ENCODE data around the gene LAMA3. TPM values are rescaled to one million over a fixed set of nuclear protein-coding genes. Genes with fewer than 3 reads are reported as not detected.

LAMA3 gene
- polyA plus RNA-seq, 1 of the 3 experiments (the other 2 are of a cell fraction): 3.5 TPM

DNA sequence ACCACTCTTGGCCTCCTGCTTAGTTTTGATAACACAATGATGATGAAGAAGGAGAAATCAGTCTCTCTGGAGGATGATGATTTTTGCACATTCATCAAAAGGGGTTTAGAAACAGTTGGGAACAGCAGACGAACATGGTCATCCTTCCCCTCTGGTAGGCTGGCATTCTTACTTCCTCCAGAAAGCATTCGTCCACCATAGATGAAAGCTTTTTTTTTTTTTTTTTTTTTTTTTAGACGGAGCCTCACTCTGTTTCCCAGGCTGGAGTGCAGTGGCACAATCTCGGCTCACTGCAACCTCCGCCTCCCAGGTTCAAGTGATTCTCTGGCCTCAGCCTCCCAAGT, 281.8 kb downstream of the LAMA3 start:
- no peak overlapping the region for H3K4me2 ChIP-seq
- no peak overlapping the region for H3K27ac ChIP-seq (ENCODE audit: low read depth in 2 of 2, low read length in 1 of 2)
- H3K4me1 ChIP-seq (ENCODE audit: control insufficient read depth in 1 of 2, insufficient read depth in 2 of 2, low read depth in 1 of 2, low read length in 1 of 2): no peaks in the 10 kb centered on the region
- no peaks in the 10 kb centered on the region for H3K27me3 ChIP-seq (ENCODE audit: insufficient read depth)
- no peaks in the 10 kb centered on the region for H3K79me2 ChIP-seq (ENCODE audit: insufficient read depth)
- no peak overlapping the region for H3K9ac ChIP-seq
- no peak overlapping the region for H2AFZ ChIP-seq (ENCODE audit: low read depth)
- ChIA-PET CTCF (interaction anchor here (1.0 to 1.4 kb wide), 4 partner anchors 15 to 53 kb away, joined by 3 to 4 read pairs (median 3); no protein-coding TSS in a partner anchor), POLR2A (no interaction called here)
- H3K9me3 ChIP-seq: no peaks in the 10 kb centered on the region; the same call in 1 of the 2 replicates
- no peaks in the 10 kb centered on the region for H3K36me3 ChIP-seq (replicated peaks in 1 of 2; ENCODE audit: control insufficient read depth in 1 of 2, insufficient read depth in 2 of 2, low read length in 1 of 2)
- H3K9me2 ChIP-seq: no peaks in the 10 kb centered on the region
- 90% methylated on average over 5 of the region's 5 CpGs for WGBS (ENCODE audit: low lambda C conversion rate)
- no peak overlapping the region for H3K4me3 ChIP-seq (ENCODE audit: low read depth in 2 of 2, low read length in 1 of 2)
- no peaks in the 10 kb centered on the region for H4K20me1 ChIP-seq (ENCODE audit: insufficient read depth)
- no peaks in the 10 kb centered on the region for H3F3A ChIP-seq (replicated peaks; ENCODE audit: insufficient read depth)
- TF ChIP-seq RCOR1 (IDR thresholded peaks at IDR 0.05; ENCODE audit: low read length) (no peak), SMC3 (IDR thresholded peaks at IDR 0.05; ENCODE audit: low read depth, low read length) (no peak), CTCF (IDR thresholded peaks at IDR 0.05) (no peak), NRF1 (IDR thresholded peaks at IDR 0.05; ENCODE audit: low read depth, low read length) (no peak), RFX5 (IDR thresholded peaks at IDR 0.05; ENCODE audit: low read length) (no peak), SIN3A (IDR thresholded peaks at IDR 0.05; ENCODE audit: borderline replicate concordance, low read depth, low read length) (no peak), TAF1 (IDR thresholded peaks at IDR 0.05; ENCODE audit: borderline replicate concordance, low read depth, low read length) (no peak)
- TF ChIP-seq, protein P1, sequence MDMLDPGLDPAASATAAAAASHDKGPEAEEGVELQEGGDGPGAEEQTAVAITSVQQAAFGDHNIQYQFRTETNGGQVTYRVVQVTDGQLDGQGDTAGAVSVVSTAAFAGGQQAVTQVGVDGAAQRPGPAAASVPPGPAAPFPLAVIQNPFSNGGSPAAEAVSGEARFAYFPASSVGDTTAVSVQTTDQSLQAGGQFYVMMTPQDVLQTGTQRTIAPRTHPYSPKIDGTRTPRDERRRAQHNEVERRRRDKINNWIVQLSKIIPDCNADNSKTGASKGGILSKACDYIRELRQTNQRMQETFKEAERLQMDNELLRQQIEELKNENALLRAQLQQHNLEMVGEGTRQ (IDR thresholded peaks at IDR 0.05; ENCODE audit: borderline replicate concordance, low read depth, low read length): no peak
- DNase-seq: no peak

GRCh38 chr18:23971666-23972230, 282.5 kb downstream of the LAMA3 start:
- POLR2A ChIA-PET: no interaction called here

More at GRCh38 chr18:23971666-23972230, 282.5 kb downstream of the LAMA3 start:
- WGBS (ENCODE audit: low lambda C conversion rate): 83% methylated on average over 5 of the region's 5 CpGs
- Histone ChIP-seq H3K4me2 (no peak overlapping the region), H2AFZ (ENCODE audit: low read depth) (no peak overlapping the region), H3K9me3 (no peaks in the 10 kb centered on the region; the same call in 1 of the 2 replicates), H3K9ac (no peak overlapping the region), H3F3A (replicated peaks; ENCODE audit: insufficient read depth) (no peaks in the 10 kb centered on the region), H3K36me3 (replicated peaks in 1 of 2; ENCODE audit: control insufficient read depth in 1 of 2, insufficient read depth in 2 of 2, low read length in 1 of 2) (no peaks in the 10 kb centered on the region), H3K4me3 (ENCODE audit: low read depth in 2 of 2, low read length in 1 of 2) (no peak overlapping the region), H3K9me2 (no peaks in the 10 kb centered on the region), H3K79me2 (ENCODE audit: insufficient read depth) (no peaks in the 10 kb centered on the region), H3K27ac (ENCODE audit: low read depth in 2 of 2, low read length in 1 of 2) (no peak overlapping the region), H3K27me3 (ENCODE audit: insufficient read depth) (no peaks in the 10 kb centered on the region), H4K20me1 (ENCODE audit: insufficient read depth) (no peaks in the 10 kb centered on the region), H3K4me1 (ENCODE audit: control insufficient read depth in 1 of 2, insufficient read depth in 2 of 2, low read depth in 1 of 2, low read length in 1 of 2) (no peaks in the 10 kb centered on the region)
- CTCF ChIA-PET: interaction anchor here (1.0 to 1.4 kb wide), 4 partner anchors 15 to 53 kb away, joined by 3 to 4 read pairs (median 3); no protein-coding TSS in a partner anchor
- TF ChIP-seq FOXJ3 (CRISPR knock-in tag; IDR thresholded peaks at IDR 0.05) (no peak), REST (IDR thresholded peaks at IDR 0.05; ENCODE audit: low read depth, low read length) (no peak), FOXM1 (IDR thresholded peaks at IDR 0.05; ENCODE audit: low read depth) (no peak), TAF1 (IDR thresholded peaks at IDR 0.05; ENCODE audit: borderline replicate concordance, low read depth, low read length) (no peak), NRF1 (IDR thresholded peaks at IDR 0.05; ENCODE audit: low read depth, low read length) (no peak), RAD21 (IDR thresholded peaks at IDR 0.05; ENCODE audit: low read length) (no peak), GABPA (IDR thresholded peaks at IDR 0.05; ENCODE audit: low read depth) (no peak), ELF1 (IDR thresholded peaks at IDR 0.05) (no peak)
- TF ChIP-seq, protein P1 (IDR thresholded peaks at IDR 0.05; ENCODE audit: borderline replicate concordance, low read depth, low read length): no peak
- TF ChIP-seq, protein P2, sequence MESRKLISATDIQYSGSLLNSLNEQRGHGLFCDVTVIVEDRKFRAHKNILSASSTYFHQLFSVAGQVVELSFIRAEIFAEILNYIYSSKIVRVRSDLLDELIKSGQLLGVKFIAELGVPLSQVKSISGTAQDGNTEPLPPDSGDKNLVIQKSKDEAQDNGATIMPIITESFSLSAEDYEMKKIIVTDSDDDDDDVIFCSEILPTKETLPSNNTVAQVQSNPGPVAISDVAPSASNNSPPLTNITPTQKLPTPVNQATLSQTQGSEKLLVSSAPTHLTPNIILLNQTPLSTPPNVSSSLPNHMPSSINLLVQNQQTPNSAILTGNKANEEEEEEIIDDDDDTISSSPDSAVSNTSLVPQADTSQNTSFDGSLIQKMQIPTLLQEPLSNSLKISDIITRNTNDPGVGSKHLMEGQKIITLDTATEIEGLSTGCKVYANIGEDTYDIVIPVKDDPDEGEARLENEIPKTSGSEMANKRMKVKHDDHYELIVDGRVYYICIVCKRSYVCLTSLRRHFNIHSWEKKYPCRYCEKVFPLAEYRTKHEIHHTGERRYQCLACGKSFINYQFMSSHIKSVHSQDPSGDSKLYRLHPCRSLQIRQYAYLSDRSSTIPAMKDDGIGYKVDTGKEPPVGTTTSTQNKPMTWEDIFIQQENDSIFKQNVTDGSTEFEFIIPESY (IDR thresholded peaks at IDR 0.05; ENCODE audit: borderline replicate concordance, low read depth): no peak
- DNase-seq: no peak

All from SK-N-SH (cell line).